ENCODE results near the gene KCTD20. TPM values are rescaled to one million over a fixed set of nuclear protein-coding genes. Genes with fewer than 3 reads are reported as not detected.

The KCTD20 gene
- total RNA-seq, 1 donor from 2014 or later: 48.1 TPM

DNA sequence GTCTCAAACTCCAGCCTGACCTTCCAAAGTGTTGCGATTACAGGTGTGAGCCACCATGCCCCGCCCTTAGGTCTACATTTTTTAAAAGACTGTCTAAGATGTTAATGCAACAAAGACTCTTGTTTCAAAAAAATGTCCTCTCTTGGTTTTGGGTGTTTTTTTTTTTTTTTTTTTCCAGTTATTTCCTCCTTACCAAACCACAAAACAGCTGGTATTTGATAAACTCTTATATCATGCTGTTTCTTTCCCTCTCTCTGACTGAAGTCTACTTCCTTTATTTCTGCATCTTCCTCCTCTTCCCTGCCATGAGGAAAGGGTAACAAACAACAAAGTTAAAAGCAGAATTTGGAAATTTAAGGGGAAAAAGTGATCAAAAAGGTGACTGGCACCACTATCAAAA lies 83.3 kb downstream of the KCTD20 start:
- CTCF ChIA-PET: no interaction called here
- no peak overlapping the region for H3K27ac Mint-ChIP-seq

GRCh38 chr6:36533321-36533720 lies 90.5 kb downstream of the KCTD20 start:
- ChIA-PET POLR2A (no interaction called here), CTCF (no interaction called here)
- no peak for DNase-seq
- intact Hi-C loops (cut with micrococcal nuclease): no loop called here
- no peak overlapping the region for H3K27ac Mint-ChIP-seq
- H3K4me1 Mint-ChIP-seq: peaks cover 18% of the 10 kb centered on the region
- H3K27me3 Mint-ChIP-seq: no peaks in the 10 kb centered on the region
- H3K36me3 Mint-ChIP-seq (ENCODE audit: low read depth): peaks cover 75% of the 10 kb centered on the region
- TF ChIP-seq, protein P1, sequence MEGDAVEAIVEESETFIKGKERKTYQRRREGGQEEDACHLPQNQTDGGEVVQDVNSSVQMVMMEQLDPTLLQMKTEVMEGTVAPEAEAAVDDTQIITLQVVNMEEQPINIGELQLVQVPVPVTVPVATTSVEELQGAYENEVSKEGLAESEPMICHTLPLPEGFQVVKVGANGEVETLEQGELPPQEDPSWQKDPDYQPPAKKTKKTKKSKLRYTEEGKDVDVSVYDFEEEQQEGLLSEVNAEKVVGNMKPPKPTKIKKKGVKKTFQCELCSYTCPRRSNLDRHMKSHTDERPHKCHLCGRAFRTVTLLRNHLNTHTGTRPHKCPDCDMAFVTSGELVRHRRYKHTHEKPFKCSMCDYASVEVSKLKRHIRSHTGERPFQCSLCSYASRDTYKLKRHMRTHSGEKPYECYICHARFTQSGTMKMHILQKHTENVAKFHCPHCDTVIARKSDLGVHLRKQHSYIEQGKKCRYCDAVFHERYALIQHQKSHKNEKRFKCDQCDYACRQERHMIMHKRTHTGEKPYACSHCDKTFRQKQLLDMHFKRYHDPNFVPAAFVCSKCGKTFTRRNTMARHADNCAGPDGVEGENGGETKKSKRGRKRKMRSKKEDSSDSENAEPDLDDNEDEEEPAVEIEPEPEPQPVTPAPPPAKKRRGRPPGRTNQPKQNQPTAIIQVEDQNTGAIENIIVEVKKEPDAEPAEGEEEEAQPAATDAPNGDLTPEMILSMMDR (IDR thresholded peaks at IDR 0.05): no peak
- no peak for ATAC-seq (ENCODE audit: low read depth)
- H3K4me3 Mint-ChIP-seq: no peak overlapping the region
- H3K9me3 Mint-ChIP-seq: no peaks in the 10 kb centered on the region

More for the DNA sequence above, 83.3 kb downstream of the KCTD20 start:
- Mint-ChIP-seq H3K4me1 (peaks cover 5% of the 10 kb centered on the region), H3K4me3 (no peak overlapping the region), H3K27me3 (no peaks in the 10 kb centered on the region), H3K9me3 (no peaks in the 10 kb centered on the region), H3K36me3 (ENCODE audit: low read depth) (peaks cover 72% of the 10 kb centered on the region)
- intact Hi-C loops (cut with micrococcal nuclease): no loop called here
- ATAC-seq (ENCODE audit: low read depth): no peak
- TF ChIP-seq, protein P1 (IDR thresholded peaks at IDR 0.05): no peak
- no peak for DNase-seq
- POLR2A ChIA-PET: interaction anchor here (0.7 kb wide), 1 partner anchor 103 kb away, joined by 9 read pairs; no protein-coding TSS in a partner anchor

DNA sequence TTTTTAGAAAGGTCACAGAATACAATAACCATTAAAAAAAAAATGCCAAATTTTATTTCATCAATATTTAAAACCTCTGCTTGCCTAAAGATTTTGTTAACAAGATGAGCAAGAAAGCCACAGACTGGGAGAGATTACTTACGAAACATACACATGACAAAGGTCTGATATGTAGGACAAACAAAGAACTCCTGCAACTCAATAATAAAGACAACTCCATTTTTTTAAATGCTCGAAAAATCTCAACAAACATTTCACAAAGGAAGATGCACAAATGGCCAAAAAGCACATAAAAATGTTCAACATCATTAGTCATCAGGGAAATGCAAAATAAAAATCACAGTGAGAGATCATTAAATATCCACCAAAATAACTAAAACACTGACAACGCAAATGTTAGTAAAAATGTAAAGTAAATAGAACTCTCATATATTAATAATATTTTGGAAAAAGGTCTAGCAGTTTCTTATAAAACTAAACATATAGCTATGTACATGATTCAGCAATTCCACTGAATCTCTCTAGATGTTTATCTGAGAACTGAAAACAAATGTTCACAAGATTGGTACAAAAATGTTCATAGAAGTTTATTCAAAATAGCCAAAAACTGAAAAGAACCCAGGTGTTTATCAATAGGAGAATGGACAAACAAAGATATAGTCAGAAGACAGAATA lies 94.2 kb downstream of the KCTD20 start:
- CTCF ChIA-PET: no interaction called here
- TF ChIP-seq, protein P1 (IDR thresholded peaks at IDR 0.05): no peak
- DNase-seq (no peak), ATAC-seq (ENCODE audit: low read depth) (no peak)
- no peaks in the 10 kb centered on the region for H3K9me3 Mint-ChIP-seq
- H3K4me1 Mint-ChIP-seq: peaks cover 28% of the 10 kb centered on the region
- peaks cover 84% of the 10 kb centered on the region for H3K36me3 Mint-ChIP-seq (ENCODE audit: low read depth)
- POLR2A ChIA-PET: interaction anchor here (0.7 kb wide), 1 partner anchor 16 kb away, joined by 3 read pairs; no protein-coding TSS in a partner anchor
- intact Hi-C loops (cut with micrococcal nuclease): no loop called here
- no peaks in the 10 kb centered on the region for H3K27me3 Mint-ChIP-seq
- H3K4me3 Mint-ChIP-seq: no peak overlapping the region
- H3K27ac Mint-ChIP-seq: no peak overlapping the region

DNA sequence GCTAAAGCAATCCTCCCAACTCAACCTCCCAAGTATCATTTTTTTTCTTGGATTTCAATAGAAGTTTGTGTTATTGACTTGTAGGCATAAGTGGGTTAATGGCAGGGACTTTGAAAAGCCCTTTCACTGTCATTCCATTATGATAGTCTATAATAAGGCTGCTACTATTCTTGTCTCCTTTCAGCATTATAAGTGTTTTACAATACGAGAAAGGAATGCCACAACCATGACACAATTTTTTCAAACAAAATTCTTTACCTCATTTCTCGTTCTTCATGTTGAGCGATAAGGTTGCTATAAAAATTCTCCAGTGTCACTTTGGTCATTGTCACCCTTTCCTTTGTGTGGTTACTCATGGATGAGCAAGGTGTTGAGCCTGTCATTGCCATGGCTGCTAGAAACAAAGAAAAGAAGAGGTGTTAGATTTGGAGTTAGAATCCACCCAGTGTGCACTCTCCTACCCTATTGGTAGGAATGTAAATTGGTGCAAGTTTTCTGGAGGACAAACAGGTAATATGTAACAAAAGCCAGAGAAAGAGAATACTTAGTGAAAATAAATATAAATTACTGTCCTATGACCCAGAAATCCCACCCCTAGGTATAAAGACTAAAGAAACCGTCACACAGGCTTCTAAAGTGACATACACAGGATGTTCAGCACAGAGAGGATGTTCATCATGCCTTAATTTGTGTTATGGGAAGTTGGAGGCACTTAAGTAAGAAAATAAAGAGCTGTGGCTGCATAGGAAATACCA lies 97.2 kb downstream of the KCTD20 start:
- Mint-ChIP-seq H3K4me1 (peaks cover 33% of the 10 kb centered on the region), H3K9me3 (no peaks in the 10 kb centered on the region), H3K36me3 (ENCODE audit: low read depth) (peaks cover 62% of the 10 kb centered on the region), H3K4me3 (no peak overlapping the region), H3K27me3 (no peaks in the 10 kb centered on the region), H3K27ac (no peak overlapping the region)
- ChIA-PET POLR2A (interaction anchor here (0.5 kb wide), 1 partner anchor 70 kb away, joined by 3 read pairs; no protein-coding TSS in a partner anchor), CTCF (no interaction called here)
- TF ChIP-seq, protein P1 (IDR thresholded peaks at IDR 0.05): no peak
- DNase-seq (no peak), ATAC-seq (ENCODE audit: low read depth) (no peak)
- intact Hi-C loops (cut with micrococcal nuclease): no loop called here

Other genes starting within 250 kb of the KCTD20 start
- 29.2 and 36.5 TPM in 2 replicates for gene BRPF3, start 246.3 kb upstream of the KCTD20 start, total RNA-seq
- gene PNPLA1, start 172.9 kb upstream of the KCTD20 start, total RNA-seq: not detected in 2 replicates
- gene BNIP5, start 106.1 kb upstream of the KCTD20 start, total RNA-seq: 0.10 and 0.11 TPM in 2 replicates
- 0.24 and 0.51 TPM in 2 replicates for gene ETV7, start 55.3 kb upstream of the KCTD20 start, total RNA-seq
- gene PXT1, start 146 bp upstream of the KCTD20 start, total RNA-seq: 0.11 and 0.22 TPM in 2 replicates
- gene STK38, start 104.5 kb downstream of the KCTD20 start, total RNA-seq: 23.2 and 26.1 TPM in 2 replicates
- gene SRSF3, start 151.4 kb downstream of the KCTD20 start, total RNA-seq: 421 and 494 TPM in 2 replicates
- gene CDKN1A, start 235.7 kb downstream of the KCTD20 start, total RNA-seq: 46.9 and 50.4 TPM in 2 replicates

Measured in activated B cell treated with CpG ODN at 0.5 μM for 24 hours (primary cell).